ENCODE results near the gene ABTB2. TPM values are rescaled to one million over a fixed set of nuclear protein-coding genes. Genes with fewer than 3 reads are reported as not detected.

Gene ABTB2
- polyA plus RNA-seq, 1 donor (not counting 4 experiments of a cell fraction or from before 2014, with no cell fraction given): 1.0 TPM

DNA sequence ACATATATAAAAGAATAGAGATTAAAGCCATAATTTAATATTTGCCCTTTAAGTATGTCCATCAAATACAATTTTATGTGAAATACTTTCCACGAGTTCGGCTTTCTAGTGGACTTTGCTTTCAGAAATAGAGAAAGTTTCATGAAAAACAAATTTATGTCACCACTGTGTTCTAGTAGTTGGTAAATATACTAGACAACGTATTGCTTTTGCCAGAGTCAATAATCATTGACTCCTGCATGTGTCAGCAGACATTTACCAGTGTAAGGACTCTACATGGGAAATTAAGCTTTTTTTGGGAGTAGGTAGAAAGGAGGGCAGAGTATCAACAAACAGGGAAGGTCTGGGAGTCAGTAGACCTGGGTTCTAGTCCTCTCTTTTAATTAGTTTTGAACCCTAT lies 48.6 kb upstream of the ABTB2 start:
- no peak for TF ChIP-seq EZH2 (IDR thresholded peaks at IDR 0.05; ENCODE audit: low read length)
- TF ChIP-seq CTCF (optimal IDR thresholded peaks at IDR 0.05 in 1 of 3, IDR thresholded peaks at IDR 0.05 in 1 of 3, conservative IDR thresholded peaks at IDR 0.05 in 1 of 3; ENCODE audit: extremely low read depth in 1 of 3, insufficient read depth in 2 of 3, low read length in 3 of 3): no peak
- Histone ChIP-seq H4K20me1 (ENCODE audit: control insufficient read depth, extremely low read depth, insufficient read depth, low read length) (no peaks in the 10 kb centered on the region), H3K9me3 (ENCODE audit: control insufficient read depth, low read depth, low read length) (no peaks in the 10 kb centered on the region), H3K79me2 (ENCODE audit: control insufficient read depth, insufficient read depth, low read length) (no peaks in the 10 kb centered on the region), H3K9ac (ENCODE audit: control insufficient read depth, extremely low read depth, insufficient read depth, low read length) (no peak overlapping the region), H3K36me3 (ENCODE audit: control insufficient read depth in 2 of 2, extremely low read depth in 1 of 2, insufficient read depth in 2 of 2, low read length in 2 of 2) (no peaks in the 10 kb centered on the region), H2AFZ (ENCODE audit: control insufficient read depth, low read length) (no peak overlapping the region), H3K4me1 (ENCODE audit: control insufficient read depth, extremely low read depth, insufficient read depth, low read length) (peaks cover 16% of the 10 kb centered on the region), H3K4me2 (ENCODE audit: control insufficient read depth, extremely low read depth, insufficient read depth, low read depth, low read length) (no peak overlapping the region), H3K9me1 (ENCODE audit: control insufficient read depth, extremely low read depth, insufficient read depth, low read length) (no peaks in the 10 kb centered on the region), H3K27me3 (ENCODE audit: control insufficient read depth, extremely low read depth, insufficient read depth, low read length) (no peaks in the 10 kb centered on the region), H3K4me3 (ENCODE audit: control insufficient read depth in 2 of 3, extremely low read depth in 1 of 3, insufficient read depth in 2 of 3, low read depth in 1 of 3, low read length in 3 of 3) (no peak overlapping the region), H3K27ac (ENCODE audit: control insufficient read depth, insufficient read depth, low read length) (no peak overlapping the region)
- dilution Hi-C loops (cut with MboI; ENCODE audit: extremely low pct_ligation_motif_present, low sequenced_read_pairs): no loop called here
- DNase-seq (ENCODE audit: low read depth, low spot score): no peak
- FAIRE-seq: no peak

- Histone ChIP-seq H3K4me2 (ENCODE audit: control insufficient read depth, extremely low read depth, insufficient read depth, low read depth, low read length) (peak overlapping the region; percentile 81), H3K9ac (ENCODE audit: control insufficient read depth, extremely low read depth, insufficient read depth, low read length) (no peak overlapping the region), H4K20me1 (ENCODE audit: control insufficient read depth, extremely low read depth, insufficient read depth, low read length) (no peaks in the 10 kb centered on the region), H3K4me3 (ENCODE audit: control insufficient read depth in 2 of 3, extremely low read depth in 1 of 3, insufficient read depth in 2 of 3, low read depth in 1 of 3, low read length in 3 of 3) (peak overlapping the region in 2 of 3 experiments; percentile 18 to 62), H2AFZ (ENCODE audit: control insufficient read depth, low read length) (peak overlapping the region; percentile 75), H3K4me1 (ENCODE audit: control insufficient read depth, extremely low read depth, insufficient read depth, low read length) (peaks cover 16% of the 10 kb centered on the region), H3K9me1 (ENCODE audit: control insufficient read depth, extremely low read depth, insufficient read depth, low read length) (no peaks in the 10 kb centered on the region), H3K79me2 (ENCODE audit: control insufficient read depth, insufficient read depth, low read length) (no peaks in the 10 kb centered on the region), H3K36me3 (ENCODE audit: control insufficient read depth in 2 of 2, extremely low read depth in 1 of 2, insufficient read depth in 2 of 2, low read length in 2 of 2) (no peaks in the 10 kb centered on the region), H3K27me3 (ENCODE audit: control insufficient read depth, extremely low read depth, insufficient read depth, low read length) (no peaks in the 10 kb centered on the region), H3K9me3 (ENCODE audit: control insufficient read depth, low read depth, low read length) (no peaks in the 10 kb centered on the region), H3K27ac (ENCODE audit: control insufficient read depth, insufficient read depth, low read length) (no peak overlapping the region)
- TF ChIP-seq CTCF (optimal IDR thresholded peaks at IDR 0.05 in 1 of 3, IDR thresholded peaks at IDR 0.05 in 1 of 3, conservative IDR thresholded peaks at IDR 0.05 in 1 of 3; ENCODE audit: extremely low read depth in 1 of 3, insufficient read depth in 2 of 3, low read length in 3 of 3) (no peak), EZH2 (IDR thresholded peaks at IDR 0.05; ENCODE audit: low read length) (no peak)
- DNase-seq (ENCODE audit: low read depth, low spot score): no peak
- peak; percentile 59 for FAIRE-seq
- dilution Hi-C loops (cut with MboI; ENCODE audit: extremely low pct_ligation_motif_present, low sequenced_read_pairs): no loop called here
These were observed 47.5 kb upstream of the ABTB2 start for GRCh38 chr11:34405079-34405858.

Data from keratinocyte (primary cell).